ENCODE results near the gene MRPS33. TPM values are rescaled to one million over a fixed set of nuclear protein-coding genes. Genes with fewer than 3 reads are reported as not detected.

The MRPS33 gene
- total and polyA plus RNA-seq, 2 donors (not counting 3 experiments of a cell fraction or from before 2014, with no cell fraction given), result 13.5 to 34.1 TPM

GRCh38 chr7:141043616-141044015 lies 28.9 kb upstream of the MRPS33 start:
- CTCF ChIA-PET, result no interaction called here
- no peak overlapping the region for H3K4me2 ChIP-seq (ENCODE audit: insufficient read depth, low read length)

More at GRCh38 chr7:141043616-141044015, 28.9 kb upstream of the MRPS33 start:
- no peak overlapping the region for H3K4me3 ChIP-seq (replicated peaks in 1 of 3; ENCODE audit: insufficient read depth in 1 of 3, low read depth in 1 of 3, low read length in 3 of 3)
- H3K9me3 ChIP-seq (replicated peaks; ENCODE audit: control insufficient read depth, insufficient read depth, low read length), result no peaks in the 10 kb centered on the region
- no TSS peak for BruUV-seq (replicated peaks)
- intact Hi-C loops (cut with micrococcal nuclease), result no loop called here
- no peaks in the 10 kb centered on the region for H3K27me3 ChIP-seq (ENCODE audit: control insufficient read depth in 2 of 2, insufficient read depth in 2 of 2, low read length in 2 of 2)
- FAIRE-seq (no peak), DNase-seq (ENCODE audit: low read depth, low spot score) (no peak)
- H3K27ac ChIP-seq (ENCODE audit: insufficient read depth, low read depth, low read length), result no peak overlapping the region
- H3K9ac ChIP-seq (replicated peaks; ENCODE audit: extremely low read depth, insufficient read depth, low read length), result no peak overlapping the region
- no peaks in the 10 kb centered on the region for H4K20me1 ChIP-seq (replicated peaks; ENCODE audit: control insufficient read depth, extremely low read depth, insufficient read depth, low read length)
- dilution Hi-C loops (cut with MboI; ENCODE audit: extremely low pct_ligation_motif_present, low sequenced_read_pairs), result no loop called here
- H3K9me1 ChIP-seq (replicated peaks; ENCODE audit: control insufficient read depth, extremely low read depth, insufficient read depth, low read length), result no peaks in the 10 kb centered on the region
- no peaks in the 10 kb centered on the region for H3K79me2 ChIP-seq (ENCODE audit: control insufficient read depth, insufficient read depth, low read length)
- POLR2A ChIA-PET, result no interaction called here
- no peaks in the 10 kb centered on the region for H3K36me3 ChIP-seq (ENCODE audit: control insufficient read depth in 2 of 2, extremely low read depth in 1 of 2, insufficient read depth in 2 of 2, low read length in 2 of 2)
- H2AFZ ChIP-seq (ENCODE audit: low read depth, low read length), result no peak overlapping the region
- H3K4me1 ChIP-seq (ENCODE audit: control insufficient read depth, extremely low read depth, insufficient read depth, low read length), result no peaks in the 10 kb centered on the region
- TF ChIP-seq POLR2A (IDR thresholded peaks at IDR 0.05; ENCODE audit: low read depth, low read length), result no peak
- TF ChIP-seq JUN (IDR thresholded peaks at IDR 0.05; ENCODE audit: borderline replicate concordance, insufficient read depth, insufficient read length, low read depth), result no peak
- TF ChIP-seq, protein P1, sequence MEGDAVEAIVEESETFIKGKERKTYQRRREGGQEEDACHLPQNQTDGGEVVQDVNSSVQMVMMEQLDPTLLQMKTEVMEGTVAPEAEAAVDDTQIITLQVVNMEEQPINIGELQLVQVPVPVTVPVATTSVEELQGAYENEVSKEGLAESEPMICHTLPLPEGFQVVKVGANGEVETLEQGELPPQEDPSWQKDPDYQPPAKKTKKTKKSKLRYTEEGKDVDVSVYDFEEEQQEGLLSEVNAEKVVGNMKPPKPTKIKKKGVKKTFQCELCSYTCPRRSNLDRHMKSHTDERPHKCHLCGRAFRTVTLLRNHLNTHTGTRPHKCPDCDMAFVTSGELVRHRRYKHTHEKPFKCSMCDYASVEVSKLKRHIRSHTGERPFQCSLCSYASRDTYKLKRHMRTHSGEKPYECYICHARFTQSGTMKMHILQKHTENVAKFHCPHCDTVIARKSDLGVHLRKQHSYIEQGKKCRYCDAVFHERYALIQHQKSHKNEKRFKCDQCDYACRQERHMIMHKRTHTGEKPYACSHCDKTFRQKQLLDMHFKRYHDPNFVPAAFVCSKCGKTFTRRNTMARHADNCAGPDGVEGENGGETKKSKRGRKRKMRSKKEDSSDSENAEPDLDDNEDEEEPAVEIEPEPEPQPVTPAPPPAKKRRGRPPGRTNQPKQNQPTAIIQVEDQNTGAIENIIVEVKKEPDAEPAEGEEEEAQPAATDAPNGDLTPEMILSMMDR (IDR thresholded peaks at IDR 0.05; ENCODE audit: extremely low read depth in 1 of 2, insufficient read depth in 1 of 2, low read depth in 1 of 2, low read length in 2 of 2), result no peak

Measured in endothelial cell of umbilical vein (primary cell).